HG02870 (cell line): Measurements from ENCODE around the gene HARS1.
"Not testable (repeated sequence)": the region's sequence is repeated elsewhere in the genome, so short reads cannot be mapped to it uniquely, and the experiment has no call there.

Source experiments
- ATAC-seq: cut with Tn5 transposase; IDR thresholded peaks from one replicate; pipeline ENCODE4 v1.9.1; 2021; ENCODE audit warnings: mild to moderate bottlenecking, moderate library complexity; ENCODE audit not compliant: unreplicated experiment

The HARS1 gene

GRCh38 chr5:140690941-140691924 is at the start of gene HARS1, which contains the start of gene HARS2:
TSS of gene HARS1 (minus strand) at chr5:140691370. CDS start at chr5:140691304, 66 bp downstream.
TSS of gene HARS2 (plus strand) at chr5:140691455. CDS start at chr5:140691649, 194 bp downstream.
- ATAC-seq: peak; percentile 98

DNA sequence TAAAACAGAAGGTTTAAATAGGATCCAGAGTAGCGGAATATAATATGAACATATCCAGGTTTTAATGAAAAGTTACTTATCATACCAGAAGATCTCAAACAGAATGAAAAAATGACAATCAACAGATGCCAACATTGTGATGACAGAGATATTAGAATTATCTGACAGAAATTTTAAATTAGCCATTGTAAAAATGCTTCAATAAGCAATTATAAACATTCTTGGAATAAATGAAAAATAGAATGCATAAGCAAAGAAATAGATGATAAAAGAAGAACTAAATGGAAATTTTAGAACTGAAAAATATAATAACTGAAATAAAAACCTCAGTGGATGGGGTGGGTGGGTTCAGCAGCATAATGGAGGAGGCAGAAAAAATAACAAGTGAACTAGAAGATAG is 46.3 kb upstream of the HARS1 start:
- no peak for ATAC-seq

DNA sequence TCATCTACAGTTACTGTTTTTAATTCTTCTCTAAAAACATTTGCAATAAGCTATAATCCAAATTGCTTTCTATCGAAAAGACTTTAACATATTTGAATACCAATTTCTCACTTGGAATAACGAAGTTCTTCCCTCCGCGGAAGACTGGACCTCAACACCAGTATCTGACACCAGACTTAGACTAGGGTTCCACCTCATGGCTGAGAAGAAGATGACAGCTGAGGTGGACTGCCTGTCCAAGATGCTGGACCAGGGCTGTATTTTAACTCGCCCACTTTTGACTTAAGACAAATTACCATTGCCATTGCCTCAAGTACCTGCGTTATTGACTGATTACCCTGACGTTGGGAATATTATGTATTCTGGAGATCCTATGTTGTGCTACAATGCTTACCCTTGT is 43.2 kb upstream of the HARS1 start:
- no peak for ATAC-seq

- no peak for ATAC-seq
Measured at GRCh38 chr5:140733098-140733497, 41.9 kb upstream of the HARS1 start.

- peak; percentile 97 for ATAC-seq
Measured at GRCh38 chr5:140725799-140726471, 34.8 kb upstream of the HARS1 start.

DNA sequence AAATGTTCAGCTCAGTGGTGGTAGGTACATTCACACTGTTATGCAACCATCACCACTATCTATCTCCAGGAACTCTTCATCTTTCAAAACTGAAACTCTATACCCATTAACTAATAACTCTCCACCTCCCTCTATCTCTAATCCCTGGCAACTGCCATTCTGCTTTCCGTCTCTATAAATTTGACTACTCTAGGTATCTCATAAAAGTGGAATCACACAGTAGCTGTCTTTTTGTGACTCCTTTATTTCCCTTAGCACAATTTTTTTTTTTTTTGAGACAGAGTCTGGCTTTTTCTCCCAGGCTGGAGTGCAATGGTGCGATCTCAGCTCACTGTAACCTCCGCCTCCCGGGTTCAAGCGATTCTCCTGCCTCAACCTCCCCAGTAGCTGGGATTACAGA is 30.2 kb upstream of the HARS1 start:
- ATAC-seq: not testable (repeated sequence)

GRCh38 chr5:140720738-140721137 is 29.6 kb upstream of the HARS1 start:
- not testable (repeated sequence) for ATAC-seq

GRCh38 chr5:140718266-140718592 is 27.1 kb upstream of the HARS1 start:
- no peak for ATAC-seq

DNA sequence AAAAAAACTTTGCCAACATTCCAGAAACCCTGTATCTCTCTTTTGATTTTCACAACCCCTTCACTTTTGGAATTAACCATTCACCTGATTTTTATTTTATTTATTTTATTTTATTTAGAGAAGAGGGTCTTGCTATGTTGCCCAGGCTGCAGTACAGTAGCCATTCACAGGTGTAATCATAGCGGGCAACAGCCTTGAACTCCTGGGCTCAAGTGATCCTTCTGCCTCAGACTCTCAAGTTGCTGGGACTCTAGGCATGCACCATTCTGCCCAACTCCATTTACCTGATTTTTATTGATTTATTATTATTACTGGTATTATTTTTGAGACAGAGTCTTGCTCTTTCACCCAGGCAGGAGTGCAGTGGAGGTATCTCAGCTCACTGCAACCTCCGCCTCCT is 25.1 kb upstream of the HARS1 start:
- not testable (repeated sequence) for ATAC-seq

GRCh38 chr5:140713562-140714094 is 22.5 kb upstream of the HARS1 start:
- no peak for ATAC-seq

DNA sequence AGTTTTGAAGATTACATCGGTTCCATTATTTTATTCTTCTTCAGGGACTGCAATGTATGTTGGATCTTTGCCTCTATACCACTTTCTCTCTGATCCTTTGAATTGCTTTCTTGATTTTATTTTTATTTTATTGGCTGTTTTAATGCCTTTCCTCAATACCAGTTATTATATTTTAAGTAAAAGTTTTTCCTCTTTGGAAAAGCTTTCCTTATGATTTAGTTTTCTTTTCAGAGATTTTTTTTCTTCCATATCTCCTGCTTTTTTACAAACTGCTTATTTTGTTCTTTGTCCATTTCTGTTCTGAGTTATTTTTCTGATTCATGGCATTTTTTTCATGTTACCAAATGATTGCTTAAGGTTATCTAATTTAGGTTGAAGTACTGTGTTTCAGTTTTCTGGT is 20.6 kb upstream of the HARS1 start:
- ATAC-seq: no peak

DNA sequence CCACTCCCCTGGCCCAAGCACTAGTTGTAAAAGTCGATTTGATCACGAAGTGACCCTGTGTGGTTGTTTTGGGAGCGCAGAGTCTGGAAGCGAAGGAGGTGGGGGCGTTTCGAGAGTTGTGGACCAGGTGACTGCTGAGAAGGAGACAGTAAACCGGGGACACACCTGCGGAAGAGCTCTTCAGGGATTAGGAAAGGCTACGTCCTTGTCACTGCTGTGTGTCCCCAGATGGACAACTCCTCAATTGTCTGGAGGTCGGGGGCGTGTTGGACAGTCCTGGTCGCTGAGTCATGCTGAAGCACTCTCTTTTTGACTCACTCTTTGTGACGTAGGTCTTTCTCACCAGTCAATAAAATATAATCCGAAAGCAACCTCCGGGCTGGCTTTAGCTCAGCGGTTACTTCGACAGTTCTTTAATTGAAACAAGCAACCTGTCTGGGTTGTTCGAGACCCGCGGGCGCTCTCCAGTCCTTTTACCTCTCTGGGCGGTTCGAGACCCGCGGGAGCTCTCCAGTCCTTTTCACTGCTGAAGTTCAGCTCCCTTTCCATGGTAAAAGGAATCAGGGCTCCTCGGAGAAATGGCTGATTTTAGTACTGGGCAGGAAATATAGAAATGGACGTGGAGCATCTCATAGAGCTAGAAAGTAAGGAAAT is 19.9 kb upstream of the HARS1 start:
- peak; percentile 91 for ATAC-seq

DNA sequence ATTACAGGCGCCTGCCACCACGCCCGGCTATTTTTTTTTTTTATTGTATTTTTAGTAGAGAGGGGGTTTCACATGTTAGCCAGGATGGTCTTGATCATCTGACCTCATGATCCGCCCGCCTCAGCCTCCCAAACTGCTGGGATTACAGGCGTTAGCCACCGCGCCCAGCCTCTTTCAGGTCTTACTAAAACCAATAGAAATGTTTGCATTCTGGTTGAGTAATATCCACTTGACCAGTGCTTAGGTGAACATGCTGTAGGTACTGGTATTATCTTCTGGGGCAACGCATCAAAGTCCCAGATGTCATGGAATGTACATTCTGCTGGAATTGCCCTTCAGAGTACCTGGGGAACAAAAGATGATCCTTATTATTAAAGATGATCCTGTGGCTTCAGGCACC is 17.6 kb upstream of the HARS1 start:
- not testable (repeated sequence) for ATAC-seq

GRCh38 chr5:140707812-140708211 is 16.6 kb upstream of the HARS1 start:
- no peak for ATAC-seq

DNA sequence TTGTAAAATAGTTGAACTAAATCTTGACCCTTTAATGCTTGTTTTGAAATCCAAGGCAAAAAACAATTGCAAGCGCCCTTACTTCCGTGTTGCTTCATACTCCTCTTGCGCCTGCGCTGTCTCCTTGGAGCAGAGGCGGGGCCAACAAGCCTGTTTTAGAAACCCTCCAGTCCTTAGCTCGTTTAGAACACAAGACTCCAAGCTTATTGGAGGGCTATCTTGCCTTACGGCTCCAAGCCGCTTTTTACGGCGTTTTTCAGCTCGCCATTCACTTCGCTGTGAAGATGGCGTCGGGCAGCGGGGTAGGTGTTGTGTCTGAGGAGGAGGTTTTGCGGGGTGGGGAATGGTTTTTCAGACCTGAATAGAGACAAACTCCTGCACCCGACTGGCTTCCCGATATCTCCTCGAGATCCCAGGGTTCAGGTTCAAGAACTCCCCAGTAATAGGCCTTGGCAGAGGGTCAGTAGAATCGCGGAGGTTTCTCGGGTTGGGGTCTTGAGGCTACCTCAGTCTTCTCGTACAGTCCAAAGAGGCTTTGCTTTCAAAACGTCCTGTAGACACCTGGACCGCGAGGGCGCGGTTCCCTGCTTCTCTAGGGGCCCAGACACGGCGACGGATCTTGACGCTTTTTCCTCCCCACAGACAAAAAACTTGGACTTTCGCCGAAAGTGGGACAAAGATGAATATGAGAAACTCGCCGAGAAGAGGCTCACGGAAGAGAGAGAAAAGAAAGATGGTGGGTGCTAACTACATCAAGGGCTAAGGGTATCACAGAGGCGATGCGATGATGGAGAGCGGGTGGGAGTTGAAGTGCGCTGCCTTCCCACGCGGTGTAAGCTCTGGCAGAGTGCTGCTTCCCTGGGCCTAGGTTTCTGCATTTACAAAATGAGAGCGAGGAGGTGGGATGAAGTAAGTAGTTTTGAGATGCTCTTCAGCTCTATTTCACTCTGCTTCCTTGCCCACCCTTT is 9.3 kb upstream of the HARS1 start, which contains the start of gene ZMAT2:
Gene ZMAT2, plus strand, starts transcription at position 271 of the 968 bp plus-strand sequence. Its CDS starts 14 bp downstream, at position 285.
- ATAC-seq: peak; percentile 96

DNA sequence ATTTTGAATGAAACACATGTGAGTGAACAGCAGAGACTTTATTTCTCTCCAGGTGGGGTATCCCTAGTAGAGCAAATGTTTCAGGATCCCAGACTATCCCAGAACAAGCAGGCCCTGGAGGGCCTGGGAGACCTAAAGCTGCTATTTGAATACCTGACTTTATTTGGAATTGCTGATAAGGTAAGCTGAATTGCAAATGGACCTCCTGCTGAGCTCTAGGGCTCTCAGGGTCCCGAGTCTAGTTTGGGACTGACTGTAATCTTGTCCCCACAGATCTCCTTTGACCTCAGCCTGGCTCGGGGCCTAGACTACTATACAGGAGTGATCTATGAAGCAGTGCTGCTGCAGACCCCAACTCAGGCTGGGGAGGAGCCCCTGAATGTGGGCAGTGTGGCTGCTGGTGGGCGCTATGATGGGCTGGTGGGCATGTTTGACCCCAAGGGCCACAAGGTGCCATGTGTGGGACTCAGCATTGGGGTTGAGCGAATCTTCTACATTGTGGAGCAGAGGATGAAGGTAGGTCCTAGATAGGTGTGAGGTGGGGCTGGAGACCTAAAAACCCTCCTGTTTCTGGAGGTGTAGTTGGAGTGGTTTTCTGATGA is 5.8 kb upstream of the HARS1 start:
- no peak for ATAC-seq

DNA sequence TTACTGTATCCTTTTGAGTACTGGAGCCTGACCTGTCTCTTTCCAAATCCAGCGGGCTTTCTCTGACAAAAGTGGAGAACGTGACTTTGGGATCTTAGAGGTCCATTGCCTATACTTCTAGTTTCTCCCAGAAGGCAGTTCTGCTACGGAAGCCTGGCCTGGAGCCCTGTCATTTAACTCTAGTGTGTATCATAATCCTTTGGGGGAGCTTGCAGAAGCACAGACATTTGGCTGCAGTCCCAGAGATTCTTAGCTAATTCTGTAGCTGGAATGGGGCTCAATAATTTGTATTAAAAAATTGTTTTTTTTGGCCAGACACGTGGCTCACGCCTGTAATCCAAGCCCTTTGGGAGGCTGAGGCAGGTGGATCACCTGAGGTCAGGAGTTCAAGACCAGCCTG is 3.1 kb upstream of the HARS1 start:
- no peak for ATAC-seq

- ATAC-seq: no peak
Measured at GRCh38 chr5:140690376-140690932, 716 bp downstream of the HARS1 start.

- no peak for ATAC-seq
Measured at GRCh38 chr5:140678993-140679392, 12.2 kb downstream of the HARS1 start.
